Lower leg skin (tissue), 3 donors: ENCODE measurements around the gene B4GALT2.

Experiments used
- CTCF ChIP-seq, 3 donors: fragments of 450-650 bp; IDR thresholded peaks; one replicate each; pipeline ENCODE4 v1.5.1; 2016; ENCODE audit warnings: antibody characterized with exemption in 3 of 3, mild to moderate bottlenecking in 3 of 3, moderate library complexity in 2 of 3
- POLR2A ChIP-seq, 2 donors: fragments of 450-650 bp; IDR thresholded peaks; one replicate each; pipeline ENCODE4 v1.6.1; 2016 to 2017; ENCODE audit warnings: antibody characterized with exemption in 2 of 2, mild to moderate bottlenecking in 1 of 2, moderate library complexity in 1 of 2

- TF ChIP-seq CTCF (IDR thresholded peaks at IDR 0.05) (no peak), POLR2A (IDR thresholded peaks at IDR 0.05) (no peak)
Observed at GRCh38 chr1:43945674-43946235, 33.3 kb upstream of the B4GALT2 start.
